Mesenchymal stem cell (in vitro differentiated cells and primary cell): ENCODE data around the gene IL16.
A peak's percentile ranks its signal among the peaks of the same experiment; 100 is the strongest.

Experiments used
- DNase-seq: peaks from one replicate; pipeline ENCODE4 v3.0.0-alpha.2; 2013
- H2AFZ ChIP-seq: one replicate; pipeline ENCODE4 v1.6.1; 2013; ENCODE audit warnings: low read depth, mild to moderate bottlenecking, control low read depth, inconsistent platforms, low read length, moderate library complexity
- H2AK5ac ChIP-seq: 2 replicates; pipeline ENCODE4 v1.6.1; 2013; ENCODE audit warnings: low read length, moderate library complexity, mild to moderate bottlenecking, inconsistent platforms; ENCODE audit not compliant: severe bottlenecking
- H2BK120ac ChIP-seq: one replicate; pipeline ENCODE4 v1.6.1; 2013; ENCODE audit warnings: low read depth, mild to moderate bottlenecking, inconsistent platforms, low read length, moderate library complexity
- H2BK12ac ChIP-seq, 2 experiments: one replicate each; pipeline ENCODE4 v1.6.1; 2013; ENCODE audit warnings: inconsistent platforms in 2 of 2, low read length in 2 of 2, mild to moderate bottlenecking in 2 of 2, moderate library complexity in 2 of 2, control low read depth in 1 of 2
- H2BK15ac ChIP-seq: one replicate; pipeline ENCODE4 v1.6.1; 2013; ENCODE audit warnings: mild to moderate bottlenecking, low read depth, inconsistent platforms; ENCODE audit not compliant: poor library complexity, severe bottlenecking
- H2BK5ac ChIP-seq: 2 replicates; pipeline ENCODE4 v1.6.1; 2013; ENCODE audit warnings: low read depth, mild to moderate bottlenecking, low read length, control low read depth, inconsistent platforms; ENCODE audit not compliant: poor library complexity, severe bottlenecking
- H3K14ac ChIP-seq, 2 experiments: one replicate each; pipeline ENCODE4 v1.6.1; 2013; ENCODE audit warnings: inconsistent platforms in 2 of 2, low read length in 2 of 2, control low read depth in 1 of 2, mild to moderate bottlenecking in 1 of 2, moderate library complexity in 1 of 2
- H3K18ac ChIP-seq, 2 experiments: one replicate each; pipeline ENCODE4 v1.6.1; 2013; ENCODE audit warnings: inconsistent platforms in 2 of 2, low read length in 2 of 2, control low read depth in 1 of 2, low read depth in 1 of 2, mild to moderate bottlenecking in 1 of 2
- H3K23ac ChIP-seq, 2 experiments: one replicate each; pipeline ENCODE4 v1.6.1; 2013; ENCODE audit warnings: inconsistent platforms in 2 of 2, low read length in 2 of 2, mild to moderate bottlenecking in 2 of 2, moderate library complexity in 2 of 2, control low read depth in 1 of 2
- H3K27ac ChIP-seq: 2 replicates; pipeline ENCODE4 v1.5.1; 2013; ENCODE audit warnings: mild to moderate bottlenecking, moderate library complexity, low read length, control low read depth, inconsistent platforms; ENCODE audit not compliant: poor library complexity, severe bottlenecking
- H3K27me3 ChIP-seq, 2 experiments: 2 replicates each; pipeline versions ENCODE4 v1.6.1 to v1.7.0; 2013; ENCODE audit warnings: low read length in 2 of 2, mild to moderate bottlenecking in 2 of 2, moderate library complexity in 2 of 2, control low read depth in 1 of 2, inconsistent platforms in 1 of 2; ENCODE audit not compliant: control insufficient read depth in 1 of 2, insufficient read depth in 1 of 2
- H3K36me3 ChIP-seq, 2 experiments: 2 replicates each; pipeline versions ENCODE4 v1.6.1 to v1.7.0; 2013; ENCODE audit warnings: low read length in 2 of 2, control low read depth in 1 of 2, inconsistent platforms in 1 of 2, low read depth in 1 of 2, mild to moderate bottlenecking in 1 of 2; ENCODE audit not compliant: insufficient read depth in 2 of 2, control insufficient read depth in 1 of 2
- H3K4ac ChIP-seq, 2 experiments: one replicate each; pipeline ENCODE4 v1.6.1; 2013; ENCODE audit warnings: inconsistent platforms in 2 of 2, low read length in 2 of 2, mild to moderate bottlenecking in 2 of 2, moderate library complexity in 2 of 2, control low read depth in 1 of 2, low read depth in 1 of 2
- H3K4me1 ChIP-seq: 2 replicates; pipeline ENCODE4 v1.6.1; 2013; ENCODE audit warnings: low read depth, low read length, control low read depth; ENCODE audit not compliant: control insufficient read depth, insufficient read depth
- H3K4me2 ChIP-seq: 2 replicates; pipeline ENCODE4 v1.6.1; 2013; ENCODE audit warnings: low read length, mild to moderate bottlenecking, inconsistent platforms; ENCODE audit not compliant: poor library complexity, severe bottlenecking
- H3K4me3 ChIP-seq, 2 experiments: 2 replicates each; pipeline versions ENCODE4 v1.5.1 to v1.7.0; 2013; ENCODE audit warnings: low read length in 2 of 2, mild to moderate bottlenecking in 2 of 2, control low read depth in 1 of 2, low read depth in 1 of 2; ENCODE audit not compliant: insufficient read depth in 1 of 2
- H3K79me1 ChIP-seq: replicated peaks from 2 replicates; pipeline ENCODE4 v1.6.1; 2013; ENCODE audit warnings: mild to moderate bottlenecking, control low read depth, low read length, inconsistent platforms; ENCODE audit not compliant: poor library complexity, severe bottlenecking
- H3K9ac ChIP-seq: 2 replicates; pipeline ENCODE4 v1.7.0; 2013; ENCODE audit warnings: mild to moderate bottlenecking, low read length, moderate library complexity
- H3K9me3 ChIP-seq: 2 replicates; pipeline ENCODE4 v1.7.0; 2013; ENCODE audit warnings: mild to moderate bottlenecking, low read length; ENCODE audit not compliant: control insufficient read depth
- H4K8ac ChIP-seq: one replicate; pipeline ENCODE4 v1.6.1; 2013; ENCODE audit warnings: inconsistent platforms, mild to moderate bottlenecking, low read length, moderate library complexity
- H4K91ac ChIP-seq: one replicate; pipeline ENCODE4 v1.6.1; 2013; ENCODE audit warnings: mild to moderate bottlenecking, low read length, inconsistent platforms
- whole genome bisulfite sequencing: methylation state at CpG from one replicate; pipeline ENCODE4 v1.1.7; 2013; ENCODE audit warnings: mixed read lengths; 5-methylcytosine and 5-hydroxymethylcytosine counted together

The IL16 gene

GRCh38 chr15:81274931-81275707, 78.4 kb downstream of the IL16 start:
- Histone ChIP-seq H2AFZ (no peak overlapping the region), H2BK15ac (no peak overlapping the region), H3K4me1 (peaks cover 7% of the 10 kb centered on the region), H3K4ac (no peak overlapping the region), H3K9ac (peak overlapping the region; percentile 62), H2BK12ac (no peak overlapping the region), H3K36me3 (peaks cover 0 to 6% of the 10 kb centered on the region in 2 experiments), H3K14ac (no peak overlapping the region), H2BK5ac (no peak overlapping the region), H3K23ac (no peak overlapping the region), H3K27ac (no peak overlapping the region), H3K9me3 (peaks cover 14% of the 10 kb centered on the region), H2AK5ac (no peak overlapping the region), H2BK120ac (no peak overlapping the region), H3K4me2 (no peak overlapping the region), H3K4me3 (no peak overlapping the region), H3K18ac (no peak overlapping the region), H4K8ac (no peak overlapping the region), H4K91ac (no peak overlapping the region), H3K27me3 (peaks cover 2 to 41% of the 10 kb centered on the region in 2 experiments), H3K79me1 (no peaks in the 10 kb centered on the region)
- DNase-seq = peak; percentile 77
- 6% methylated on average over 10 of the region's 11 CpGs for WGBS

GRCh38 chr15:81275711-81276392, 79.2 kb downstream of the IL16 start:
- no peak overlapping the region for H2AK5ac ChIP-seq
- peaks cover 14% of the 10 kb centered on the region for H3K9me3 ChIP-seq
- no peak overlapping the region for H2BK5ac ChIP-seq
- no peak for DNase-seq
- no peak overlapping the region for H3K4me3 ChIP-seq
- no peak overlapping the region for H3K27ac ChIP-seq
- H3K4ac ChIP-seq = no peak overlapping the region
- no peak overlapping the region for H4K8ac ChIP-seq
- H2BK120ac ChIP-seq = no peak overlapping the region
- no peak overlapping the region for H4K91ac ChIP-seq
- no peak overlapping the region for H3K4me2 ChIP-seq
- peaks cover 0 to 7% of the 10 kb centered on the region in 2 experiments for H3K36me3 ChIP-seq
- peak overlapping the region; percentile 62 for H3K9ac ChIP-seq
- H3K18ac ChIP-seq = no peak overlapping the region
- H3K4me1 ChIP-seq = peaks cover 10% of the 10 kb centered on the region
- H2AFZ ChIP-seq = no peak overlapping the region
- no peak overlapping the region for H3K23ac ChIP-seq
- H3K27me3 ChIP-seq = peaks cover 5 to 39% of the 10 kb centered on the region in 2 experiments
- H3K79me1 ChIP-seq = no peaks in the 10 kb centered on the region
- no peak overlapping the region for H3K14ac ChIP-seq
- H2BK12ac ChIP-seq = no peak overlapping the region
- no peak overlapping the region for H2BK15ac ChIP-seq
- WGBS = 98% methylated on average over 2 of the region's 3 CpGs

DNA sequence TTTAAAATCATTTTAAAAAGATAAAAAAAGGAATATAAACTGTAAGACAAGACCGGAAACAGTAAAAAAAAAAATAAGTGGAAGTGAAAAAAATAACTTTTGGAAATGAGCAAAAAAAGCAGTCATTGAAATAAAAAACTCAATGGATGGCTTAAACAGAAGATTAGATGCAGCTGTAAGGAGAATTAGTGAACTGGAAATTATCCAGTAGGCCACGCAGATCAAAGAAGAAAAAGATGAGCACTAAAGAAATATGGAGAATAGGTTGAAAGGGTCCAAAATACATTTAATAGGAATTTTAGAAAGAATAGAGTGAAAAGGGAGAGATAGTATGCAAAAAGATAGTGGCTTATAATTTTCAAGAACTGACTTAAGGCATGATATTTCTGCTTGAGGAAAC, 80.3 kb downstream of the IL16 start:
- H3K36me3 ChIP-seq = peaks cover 0 to 7% of the 10 kb centered on the region in 2 experiments
- H3K4me2 ChIP-seq = no peak overlapping the region
- H3K27me3 ChIP-seq = peaks cover 5 to 44% of the 10 kb centered on the region in 2 experiments
- H3K4me1 ChIP-seq = peaks cover 11% of the 10 kb centered on the region
- no peak overlapping the region for H3K27ac ChIP-seq
- H3K23ac ChIP-seq = no peak overlapping the region
- peaks cover 14% of the 10 kb centered on the region for H3K9me3 ChIP-seq
- H3K4me3 ChIP-seq = no peak overlapping the region
- no peak overlapping the region for H3K9ac ChIP-seq
- no peak overlapping the region for H2AK5ac ChIP-seq
- no peak overlapping the region for H2BK120ac ChIP-seq
- H2BK12ac ChIP-seq = no peak overlapping the region
- WGBS = 87% methylated on average over 2 of the region's 2 CpGs
- H4K8ac ChIP-seq = no peak overlapping the region
- H4K91ac ChIP-seq = no peak overlapping the region
- H3K79me1 ChIP-seq = no peaks in the 10 kb centered on the region
- H2BK15ac ChIP-seq = no peak overlapping the region
- no peak overlapping the region for H3K4ac ChIP-seq
- DNase-seq = no peak
- H2AFZ ChIP-seq = no peak overlapping the region
- no peak overlapping the region for H2BK5ac ChIP-seq
- H3K14ac ChIP-seq = no peak overlapping the region
- no peak overlapping the region for H3K18ac ChIP-seq

DNA sequence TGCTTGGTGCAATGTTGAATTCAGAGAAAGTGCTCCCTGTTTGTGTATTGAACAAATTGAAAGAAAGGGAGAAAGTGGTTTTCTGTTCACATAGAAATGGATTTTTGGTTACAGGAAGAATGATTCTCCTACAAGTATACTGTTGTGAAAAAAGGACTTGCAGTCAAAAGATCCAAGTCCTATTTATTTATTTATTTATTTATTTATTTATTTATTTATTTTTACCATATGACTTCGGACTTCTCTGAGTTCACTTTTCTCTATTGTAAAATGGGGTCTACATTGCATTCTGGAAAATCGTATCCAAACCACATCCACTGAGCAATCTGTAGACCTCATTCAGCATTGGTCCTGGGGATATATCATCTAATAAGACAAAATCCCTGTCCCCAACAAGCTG, 81.2 kb downstream of the IL16 start:
- whole genome bisulfite sequencing = 93% methylated on average over 2 of the region's 2 CpGs

More for the DNA sequence above, 81.2 kb downstream of the IL16 start:
- H2BK15ac ChIP-seq = no peak overlapping the region
- H2BK120ac ChIP-seq = no peak overlapping the region
- no peaks in the 10 kb centered on the region for H3K79me1 ChIP-seq
- no peak overlapping the region for H2AFZ ChIP-seq
- H3K27me3 ChIP-seq = peaks cover 5 to 43% of the 10 kb centered on the region in 2 experiments
- H3K4me1 ChIP-seq = peaks cover 11% of the 10 kb centered on the region
- H4K91ac ChIP-seq = no peak overlapping the region
- H3K9ac ChIP-seq = no peak overlapping the region
- H3K14ac ChIP-seq = no peak overlapping the region
- peaks cover 14% of the 10 kb centered on the region for H3K9me3 ChIP-seq
- H2BK5ac ChIP-seq = no peak overlapping the region
- no peak overlapping the region for H4K8ac ChIP-seq
- H3K4me2 ChIP-seq = no peak overlapping the region
- H3K27ac ChIP-seq = no peak overlapping the region
- no peak for DNase-seq
- no peak overlapping the region for H3K4ac ChIP-seq
- no peak overlapping the region for H3K23ac ChIP-seq
- H3K36me3 ChIP-seq = peaks cover 0 to 7% of the 10 kb centered on the region in 2 experiments
- no peak overlapping the region for H2AK5ac ChIP-seq
- H3K18ac ChIP-seq = no peak overlapping the region
- no peak overlapping the region for H3K4me3 ChIP-seq
- no peak overlapping the region for H2BK12ac ChIP-seq
